HG02870 (cell line): Measurements from ENCODE around the gene FAM168A.

ENCODE experiments used
- ATAC-seq: cut with Tn5 transposase; IDR thresholded peaks from one replicate; pipeline ENCODE4 v1.9.1; 2021; ENCODE audit warnings: mild to moderate bottlenecking, moderate library complexity; ENCODE audit not compliant: unreplicated experiment

FAM168A gene

DNA sequence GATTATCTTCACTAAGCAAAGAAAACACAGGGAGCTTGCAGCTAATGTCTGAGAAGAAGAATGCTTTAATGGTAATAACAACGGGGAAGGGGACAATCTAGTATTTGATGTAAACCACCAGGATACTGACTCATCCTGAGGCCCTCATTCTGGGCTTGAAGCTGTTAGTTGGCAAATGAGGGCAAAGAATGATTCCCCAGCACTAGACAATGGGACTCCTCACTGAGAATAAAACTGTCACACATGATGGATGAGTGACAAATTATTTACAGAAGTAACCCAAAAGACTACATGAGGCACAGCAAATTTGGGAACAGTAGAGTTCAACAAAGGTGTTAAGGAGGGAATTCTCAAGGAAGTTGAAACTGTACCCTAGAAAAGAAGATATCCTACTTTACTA is 76.3 kb downstream of the FAM168A start:
- no peak for ATAC-seq

DNA sequence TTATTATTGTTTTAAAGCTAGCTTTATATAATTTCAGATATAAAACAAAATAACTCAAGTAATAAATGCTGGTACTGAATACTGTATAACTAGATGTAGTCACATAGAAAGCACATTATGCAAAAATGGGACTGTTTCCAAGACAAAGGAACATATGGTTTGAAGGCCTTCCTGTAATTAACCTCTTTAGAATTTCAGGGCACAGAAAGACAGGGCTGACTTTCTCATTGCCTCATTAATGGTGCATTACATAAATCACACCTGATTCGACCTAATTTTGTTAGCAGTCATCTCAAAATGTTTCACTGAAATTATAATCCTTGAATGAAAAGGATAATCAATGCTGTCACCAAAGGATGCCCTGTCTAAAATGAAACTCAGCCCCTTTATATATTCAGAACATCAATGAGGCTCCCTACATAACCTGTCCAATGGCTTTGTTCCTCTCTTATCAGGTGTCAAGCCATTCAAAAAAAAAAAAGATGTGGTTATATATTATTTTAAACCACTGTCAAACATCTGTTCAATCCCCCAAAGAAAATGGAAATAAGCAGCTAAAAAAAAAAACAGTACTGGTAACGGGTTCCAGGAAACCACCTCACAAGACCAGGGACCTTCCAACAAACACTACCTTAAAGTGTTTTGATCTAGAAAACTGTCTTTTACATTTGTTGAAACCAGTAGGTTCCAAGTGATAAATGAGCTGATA is 77.4 kb downstream of the FAM168A start:
- no peak for ATAC-seq

DNA sequence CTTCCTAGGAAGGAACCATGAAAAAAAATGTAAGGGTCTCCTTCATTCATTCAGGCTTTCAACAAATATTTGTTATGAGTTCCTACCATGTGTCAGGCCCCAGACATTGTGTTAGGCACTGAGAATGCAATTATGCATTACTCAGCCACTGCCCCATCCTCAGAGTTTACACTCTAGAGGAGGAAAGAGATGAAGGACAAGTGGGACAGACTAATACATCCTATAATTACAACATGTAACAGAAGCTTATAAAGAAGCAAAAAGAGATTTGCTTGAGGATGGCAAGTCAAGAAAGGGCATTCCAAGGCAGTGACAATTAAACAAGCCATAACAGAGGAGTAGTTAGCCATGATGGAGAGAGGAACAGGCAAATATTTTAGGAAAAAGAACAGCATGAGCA is 78.6 kb downstream of the FAM168A start:
- no peak for ATAC-seq

DNA sequence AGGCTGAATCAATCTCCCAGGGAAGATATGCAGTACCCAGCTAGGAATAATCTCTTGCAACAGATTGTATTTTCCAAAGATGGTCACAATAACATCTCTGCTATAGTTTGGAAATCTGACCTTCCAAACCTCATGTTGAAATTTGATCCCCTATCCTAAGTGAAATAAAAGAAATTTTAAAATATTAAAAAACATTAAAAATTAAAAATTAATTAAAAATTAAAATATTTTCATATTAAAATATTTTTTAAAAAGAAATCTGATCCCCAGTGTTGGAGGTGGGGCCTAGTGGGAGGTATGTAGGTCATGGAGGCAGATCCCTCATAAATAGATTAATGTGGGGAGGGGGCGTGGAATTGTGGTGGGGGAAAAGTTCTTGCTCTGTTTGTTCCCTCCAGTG is 79.7 kb downstream of the FAM168A start:
- ATAC-seq = no peak

DNA sequence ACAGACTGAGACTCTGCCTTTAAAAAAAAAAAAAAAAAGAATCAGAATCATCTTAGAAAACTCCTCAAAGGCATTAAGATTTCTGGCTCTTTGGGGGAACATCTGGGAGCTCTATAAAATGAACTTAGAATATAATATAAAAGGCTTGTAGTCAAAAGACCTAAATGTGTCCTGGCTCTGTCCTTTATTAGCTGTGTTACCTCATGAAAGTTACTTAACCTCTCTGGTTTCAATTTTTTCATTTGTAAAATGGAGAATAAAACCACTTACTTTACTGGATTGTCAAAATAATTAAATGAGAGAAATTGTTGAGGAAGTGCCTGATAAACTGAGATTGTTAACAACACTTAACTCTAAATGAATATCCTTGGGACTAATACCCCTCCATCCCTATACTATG is 81.8 kb downstream of the FAM168A start:
- no peak for ATAC-seq

DNA sequence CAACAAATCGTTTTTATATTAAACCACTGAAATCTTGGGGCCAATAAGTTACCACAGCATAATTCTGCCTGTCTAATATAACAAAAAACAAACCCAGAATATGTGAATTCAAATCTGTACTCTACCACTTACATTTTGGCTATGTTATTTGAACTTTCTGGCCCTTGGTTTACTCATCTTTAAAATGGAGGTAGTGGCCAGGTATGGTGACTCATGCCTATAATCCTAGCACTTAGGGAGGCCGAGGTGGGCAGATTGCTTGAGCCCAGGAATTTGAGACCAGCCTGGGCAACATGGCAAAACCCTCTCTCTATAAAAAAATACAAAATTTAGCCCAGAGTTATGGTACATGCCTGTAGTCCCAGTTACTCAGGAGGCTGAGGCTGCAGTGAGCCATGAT is 84.2 kb downstream of the FAM168A start:
- no peak for ATAC-seq

DNA sequence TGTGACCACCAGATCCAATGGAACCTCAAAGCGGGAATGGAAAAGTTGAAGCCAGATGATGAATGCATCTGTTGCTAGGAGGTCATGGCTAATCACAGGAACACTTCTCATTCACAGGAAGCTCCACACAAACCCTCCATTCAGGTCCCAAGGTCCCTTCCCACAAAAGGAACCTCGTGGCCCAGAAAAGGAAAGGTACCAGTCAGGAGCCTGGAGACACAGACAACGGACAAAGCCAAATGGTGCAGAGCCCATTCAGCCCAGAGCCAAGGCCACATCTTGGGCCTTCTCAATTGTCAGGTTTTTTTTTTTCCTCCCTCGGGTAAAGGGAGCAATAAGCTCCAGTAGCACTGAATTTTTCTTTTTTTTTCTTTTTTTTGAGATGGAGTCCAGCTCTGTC is 87.0 kb downstream of the FAM168A start:
- ATAC-seq = no peak

DNA sequence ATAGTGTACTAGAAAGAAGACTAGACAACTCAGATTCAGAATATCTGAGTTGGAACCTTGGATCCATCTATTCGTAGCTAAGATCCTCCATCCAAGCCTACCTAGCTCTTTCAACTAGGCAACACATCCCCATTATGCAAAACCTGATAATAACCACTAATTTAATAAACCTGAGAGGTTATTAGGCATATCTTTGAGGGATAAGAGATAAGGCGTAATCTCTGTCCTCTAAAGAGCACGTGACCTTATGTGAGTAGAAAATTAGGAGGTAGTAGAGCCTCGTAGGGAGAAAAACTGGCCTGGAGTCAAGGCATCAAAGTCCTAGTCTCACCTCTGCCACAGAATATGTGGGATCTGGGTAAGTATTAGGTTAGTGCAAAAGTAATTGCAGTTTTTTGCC is 87.8 kb downstream of the FAM168A start:
- no peak for ATAC-seq

DNA sequence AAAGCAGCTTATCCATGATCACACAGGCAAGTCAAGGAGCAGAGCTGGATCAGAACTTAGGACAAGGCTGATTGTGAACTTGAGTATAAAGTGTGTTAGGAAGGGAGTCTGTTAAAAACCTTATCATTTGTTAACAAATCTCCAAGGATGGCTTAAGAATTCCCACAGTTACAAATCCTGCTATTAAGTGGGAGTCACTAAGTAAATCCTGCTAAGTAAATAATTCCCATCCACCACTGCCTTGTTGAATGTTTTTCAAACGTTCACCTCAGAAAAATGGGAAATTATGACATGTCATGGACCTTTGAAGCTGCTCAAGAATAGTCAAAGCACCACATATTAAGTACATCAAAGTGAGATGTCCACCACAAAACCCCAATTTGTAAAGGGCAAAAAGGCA is 88.7 kb downstream of the FAM168A start:
- no peak for ATAC-seq

DNA sequence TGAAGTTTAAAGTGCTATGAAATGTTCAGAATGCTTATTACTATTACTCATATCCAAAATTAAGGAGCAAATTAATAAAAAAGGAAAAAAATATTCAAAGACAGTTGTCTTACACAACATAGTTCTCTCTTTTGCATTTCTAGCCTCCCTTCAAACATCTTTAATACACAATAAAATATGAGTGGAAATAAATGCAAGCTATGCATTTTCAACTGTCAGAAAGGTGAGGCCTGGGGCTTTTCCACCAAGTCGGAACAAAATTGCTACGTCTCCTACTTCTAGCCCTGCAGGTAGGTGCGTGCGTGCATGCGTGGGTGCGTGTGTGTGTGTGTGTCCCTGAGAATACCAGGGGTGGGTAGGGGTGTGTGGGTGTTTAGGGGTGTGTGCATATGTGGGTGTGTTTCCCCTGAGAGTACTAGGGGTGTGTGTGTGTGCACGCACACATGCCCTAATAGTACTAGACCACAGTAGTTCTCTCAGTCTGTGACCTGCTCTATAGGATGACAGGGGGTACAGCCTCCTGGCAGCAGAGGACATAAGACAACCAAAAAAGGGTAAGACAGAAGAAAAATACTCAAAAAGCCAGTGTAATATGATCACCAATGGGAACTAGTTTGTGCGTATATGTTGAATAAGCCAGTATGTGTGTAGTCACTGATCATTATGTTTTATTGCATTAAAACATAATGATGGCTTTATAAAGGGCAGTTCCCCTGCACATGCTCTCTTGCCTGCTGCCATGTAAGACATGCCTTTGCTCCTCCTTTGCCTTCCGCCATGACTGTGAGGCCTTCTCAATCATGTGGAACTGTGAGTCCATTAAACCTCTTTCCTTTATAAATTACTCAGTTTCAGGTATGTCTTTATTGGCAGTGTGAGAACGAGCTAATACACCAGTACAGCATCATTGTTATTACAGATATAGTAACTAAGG is 89.4 kb downstream of the FAM168A start:
- no peak for ATAC-seq

DNA sequence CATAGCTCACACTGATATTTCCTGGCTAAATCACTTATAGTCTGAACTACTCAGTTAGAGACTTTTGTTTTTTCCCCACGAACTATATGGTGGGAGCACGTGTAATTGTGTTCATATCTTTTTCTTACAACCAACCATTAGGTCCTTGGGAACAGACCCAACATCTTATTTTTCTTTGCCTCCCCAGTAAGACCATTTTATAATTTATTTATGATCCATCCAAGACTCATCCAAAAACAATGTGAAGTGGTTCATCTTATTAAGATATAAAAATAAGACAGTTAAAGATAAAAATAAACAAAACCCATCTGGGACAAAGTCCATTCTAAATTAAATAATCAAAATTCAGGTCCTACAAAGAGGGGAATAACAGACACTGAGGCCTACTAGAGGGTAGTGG is 90.8 kb downstream of the FAM168A start:
- ATAC-seq = no peak

DNA sequence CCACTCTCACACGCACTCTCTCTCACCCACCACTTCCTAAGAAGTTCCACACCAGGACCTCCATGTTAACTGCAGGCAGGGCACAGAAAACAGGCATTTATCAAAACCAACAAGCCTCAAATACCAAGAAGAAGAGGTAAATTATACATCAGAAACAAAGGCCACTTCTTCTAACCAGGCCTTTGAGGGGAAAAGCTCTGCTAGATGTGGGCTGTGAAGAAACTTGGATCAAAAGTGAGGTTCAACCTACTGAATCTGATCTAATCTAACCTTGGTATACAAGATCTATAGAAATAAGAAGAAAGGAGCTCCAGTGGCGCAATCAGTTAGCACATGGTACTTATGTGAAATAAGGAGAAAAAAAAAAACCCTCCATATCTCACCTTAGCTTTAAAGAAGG is 91.9 kb downstream of the FAM168A start:
- no peak for ATAC-seq

DNA sequence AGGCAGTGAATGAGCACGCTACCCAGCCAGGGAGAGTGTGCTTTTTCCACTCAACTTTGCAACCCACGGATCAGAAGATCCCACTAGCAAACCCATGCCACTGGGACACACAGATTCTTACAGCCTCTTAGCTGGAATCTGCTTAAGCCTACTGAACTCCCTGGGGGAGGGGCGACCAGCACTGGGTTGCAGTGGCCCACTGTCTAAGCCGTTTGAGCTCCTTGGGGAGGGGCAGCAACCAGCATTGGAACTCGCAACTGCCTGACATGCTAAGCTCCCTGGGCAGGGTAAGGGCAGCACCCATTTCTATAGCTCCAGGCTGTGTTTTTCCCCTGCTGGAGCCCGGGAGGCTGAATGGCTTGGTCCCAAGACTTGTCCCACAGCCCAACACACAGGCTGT is 99.6 kb downstream of the FAM168A start:
- no peak for ATAC-seq

DNA sequence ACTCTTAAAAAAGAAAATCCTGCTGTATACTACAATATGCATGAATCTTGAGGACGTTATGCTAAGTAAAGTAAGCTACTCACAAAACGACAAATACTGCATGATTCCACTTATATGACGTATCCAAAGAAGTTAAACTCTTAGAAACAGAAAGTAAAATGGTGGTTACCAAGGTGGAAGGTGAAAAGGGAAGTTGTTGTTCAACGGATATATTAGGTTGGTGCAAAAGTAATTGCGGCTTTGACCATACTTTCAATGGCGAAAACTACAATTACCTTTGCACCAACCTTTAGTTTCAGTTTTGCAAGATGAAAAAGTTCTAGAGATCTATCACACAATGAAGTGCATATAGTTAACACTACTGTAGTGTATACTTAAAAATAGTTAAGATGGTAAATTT is 101.8 kb downstream of the FAM168A start:
- ATAC-seq = no peak

DNA sequence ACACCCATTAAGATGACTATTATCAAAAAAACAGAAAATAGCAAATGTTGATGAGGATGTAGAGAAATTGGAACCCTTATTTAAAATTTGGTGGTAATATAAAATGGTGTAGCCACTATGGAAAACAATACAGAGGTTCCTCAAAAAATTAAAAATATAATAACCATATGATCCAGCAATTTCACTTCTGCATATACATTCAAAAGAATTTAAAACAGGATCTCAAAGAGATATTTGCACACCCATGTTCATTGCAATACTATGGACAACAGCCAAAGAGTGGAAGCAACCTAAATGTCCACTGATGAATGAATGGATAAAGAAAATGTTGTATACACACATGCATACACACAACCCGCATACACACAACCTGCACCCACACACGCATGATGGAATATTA is 102.2 kb downstream of the FAM168A start:
- no peak for ATAC-seq

DNA sequence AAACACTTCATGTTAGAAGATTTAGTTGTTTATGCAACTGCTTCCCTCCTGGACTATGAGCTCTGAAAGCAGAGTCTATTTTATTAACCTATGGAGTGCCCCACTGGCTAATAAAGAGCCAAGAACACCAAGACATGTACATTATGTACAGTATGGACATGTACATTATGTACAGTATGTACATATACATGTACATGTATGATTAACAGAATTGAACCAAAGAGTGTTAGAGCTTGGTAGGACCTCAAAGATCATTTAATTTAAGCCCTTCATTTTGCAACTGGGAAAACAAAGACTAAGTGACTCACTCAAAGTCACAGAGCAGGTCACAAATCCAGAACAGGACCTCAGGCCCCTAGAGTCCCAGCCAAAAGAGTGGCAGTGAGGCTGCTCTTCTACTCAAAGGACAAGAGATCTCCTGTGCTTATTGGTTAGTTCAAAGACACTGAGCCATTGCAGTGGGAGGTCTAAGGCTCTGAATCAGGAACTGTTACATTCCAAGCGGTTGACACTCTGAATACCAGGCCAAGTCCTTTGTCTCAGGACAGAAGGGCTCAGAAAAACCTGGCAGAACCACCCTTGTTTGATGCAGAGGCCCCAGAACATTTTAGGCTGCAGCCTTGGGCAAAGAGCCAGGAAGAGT is 103.8 kb downstream of the FAM168A start:
- ATAC-seq = no peak

DNA sequence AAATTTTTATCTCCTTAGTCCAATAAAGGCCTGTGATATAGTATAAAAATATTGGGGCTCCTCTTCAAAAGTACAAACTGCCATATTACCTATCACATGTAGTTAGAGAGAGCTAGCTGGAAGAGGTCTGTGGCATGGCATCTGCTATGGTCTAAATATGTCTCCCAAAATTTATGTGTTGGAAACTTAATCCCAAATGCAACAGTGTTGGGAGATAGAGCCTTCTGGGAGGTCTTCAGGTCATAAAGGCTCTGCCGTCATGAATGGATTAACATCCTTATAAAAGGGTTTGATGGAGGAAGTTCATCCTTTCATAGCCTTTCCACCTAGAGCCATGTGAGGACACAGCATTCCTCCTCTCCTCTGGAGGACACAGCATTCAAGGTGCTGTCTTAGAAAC is 116.3 kb downstream of the FAM168A start:
- no peak for ATAC-seq

DNA sequence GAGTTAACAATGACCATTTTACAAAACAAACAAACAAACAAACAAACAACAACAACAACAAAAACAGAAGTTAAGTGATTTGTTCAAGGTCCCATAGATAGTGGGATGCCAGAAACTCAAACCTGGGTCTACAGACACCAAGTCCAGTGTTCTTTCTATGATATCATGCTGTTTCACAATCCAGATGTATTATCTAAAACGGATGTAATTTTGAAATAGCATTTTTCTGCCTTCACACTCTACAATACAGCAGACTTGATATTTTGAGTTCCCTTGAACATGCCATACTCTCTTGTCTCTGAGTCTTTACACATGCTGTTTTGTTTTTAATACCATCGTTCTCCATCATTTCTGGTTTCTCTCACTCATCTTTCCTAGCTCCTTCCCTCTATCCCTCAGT is 117.2 kb downstream of the FAM168A start:
- no peak for ATAC-seq

DNA sequence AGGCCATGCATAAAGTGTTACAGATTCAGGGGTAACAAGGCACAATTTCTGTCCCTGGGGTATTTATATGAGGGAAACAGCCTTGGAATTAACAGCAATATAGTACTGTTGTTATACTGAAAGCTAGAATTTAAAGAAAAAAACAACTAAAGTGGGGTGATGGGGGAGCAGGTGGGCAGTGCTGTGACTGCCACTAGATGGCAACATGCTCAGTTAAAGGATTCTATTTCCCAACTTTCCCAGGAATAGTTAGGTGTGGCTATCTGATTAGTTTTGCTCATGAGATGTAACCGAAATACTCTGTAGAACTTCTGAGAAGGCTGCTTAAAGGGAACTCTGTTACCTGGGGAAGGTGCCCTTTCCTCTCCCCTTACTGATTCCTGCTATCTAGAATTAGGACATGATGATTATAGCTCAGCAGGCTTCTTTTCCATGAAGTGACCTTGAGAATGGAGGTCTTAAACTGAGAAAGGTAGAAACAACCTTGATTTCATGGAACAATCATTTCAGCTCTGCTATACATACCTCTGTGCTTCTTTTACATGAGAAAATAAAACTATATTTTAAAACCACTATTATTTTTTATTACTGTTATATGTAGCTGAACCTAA is 119.1 kb downstream of the FAM168A start:
- no peak for ATAC-seq

DNA sequence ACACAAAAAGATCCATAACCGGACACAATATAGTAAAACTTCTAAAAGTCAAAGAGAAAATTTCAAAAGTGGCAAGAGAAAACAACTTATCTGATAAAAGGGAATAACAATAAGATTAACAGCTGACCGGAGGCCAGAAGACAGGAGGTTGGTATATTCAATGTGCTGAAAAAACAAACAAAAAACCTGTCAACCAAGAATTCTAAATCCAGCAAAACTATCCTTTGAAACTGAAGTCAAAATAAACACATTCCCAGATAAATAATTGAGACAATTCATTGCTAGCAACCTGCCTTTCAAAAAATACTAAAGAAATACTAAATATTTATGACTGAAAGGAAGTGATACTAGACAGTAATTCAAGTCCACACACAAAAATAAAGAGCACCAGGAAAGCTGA is 120.4 kb downstream of the FAM168A start:
- no peak for ATAC-seq

DNA sequence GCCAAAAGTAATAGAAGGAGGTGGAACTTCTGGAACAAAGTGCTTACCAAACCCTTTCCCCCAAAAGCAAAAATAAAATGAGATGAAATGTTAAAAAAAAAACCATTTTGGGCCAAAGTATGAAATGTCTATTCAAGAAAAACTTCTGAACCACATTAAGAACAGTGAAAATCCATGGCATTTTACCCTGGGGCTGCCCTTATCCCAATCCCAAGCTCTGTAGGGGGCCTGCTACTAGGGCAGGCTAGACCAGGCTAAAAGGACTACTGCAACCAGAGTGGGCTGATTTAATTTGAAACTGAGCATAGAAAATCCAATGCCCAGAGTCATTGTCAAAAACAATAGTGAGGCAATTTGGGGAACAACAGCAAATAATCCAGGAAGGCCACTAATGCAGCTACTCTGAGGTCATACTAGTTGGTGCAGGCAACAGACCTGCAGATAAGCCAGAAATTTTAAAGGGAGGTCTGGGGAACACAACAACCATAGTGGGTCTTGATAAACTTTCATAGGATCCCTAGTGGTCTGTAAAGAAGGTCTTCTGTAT is 122.3 kb downstream of the FAM168A start:
- no peak for ATAC-seq
